HG03097 (cell line): Measurements from ENCODE around the gene RSPH9.

Experiments used
- ATAC-seq: cut with Tn5 transposase; IDR thresholded peaks from one replicate; pipeline ENCODE4 v1.9.1; 2021; ENCODE audit not compliant: unreplicated experiment, low FRiP score

RSPH9 gene

DNA sequence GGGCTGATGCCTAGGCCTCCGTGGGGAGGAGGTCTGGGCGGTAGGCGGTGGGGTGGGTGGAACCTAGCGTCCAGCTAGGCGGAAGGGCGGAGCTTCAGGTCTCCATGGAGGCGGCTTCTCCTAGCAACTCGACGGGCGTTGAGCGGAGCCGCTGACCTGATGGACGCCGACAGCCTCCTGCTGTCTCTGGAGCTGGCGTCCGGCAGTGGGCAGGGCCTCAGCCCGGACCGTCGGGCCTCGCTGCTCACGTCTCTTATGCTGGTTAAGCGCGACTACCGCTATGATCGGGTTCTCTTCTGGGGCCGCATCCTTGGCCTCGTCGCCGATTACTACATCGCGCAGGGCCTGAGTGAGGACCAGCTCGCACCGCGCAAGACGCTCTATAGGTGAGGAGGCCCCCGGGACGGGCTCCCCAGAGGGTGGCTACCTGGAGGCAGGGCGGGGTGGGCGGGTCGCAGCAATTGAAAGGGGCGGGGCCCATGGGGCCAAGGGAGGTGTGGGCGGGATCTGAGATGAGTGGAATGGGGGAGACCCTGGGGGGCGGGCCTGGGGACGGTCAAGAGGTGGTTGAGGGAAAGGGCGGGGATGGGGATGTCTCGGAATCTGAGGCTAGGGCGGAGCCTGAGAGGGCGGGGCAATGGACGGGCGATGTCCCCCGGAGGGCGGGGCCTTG, at the start of gene RSPH9:
Gene RSPH9, plus strand, starts transcription at position 97 of the 673 bp plus-strand sequence. Its CDS starts 63 bp downstream, at position 160.
- ATAC-seq: no peak

- ATAC-seq: no peak
Measured at GRCh38 chr6:43600595-43600994, 44.2 kb upstream of the RSPH9 start.

DNA sequence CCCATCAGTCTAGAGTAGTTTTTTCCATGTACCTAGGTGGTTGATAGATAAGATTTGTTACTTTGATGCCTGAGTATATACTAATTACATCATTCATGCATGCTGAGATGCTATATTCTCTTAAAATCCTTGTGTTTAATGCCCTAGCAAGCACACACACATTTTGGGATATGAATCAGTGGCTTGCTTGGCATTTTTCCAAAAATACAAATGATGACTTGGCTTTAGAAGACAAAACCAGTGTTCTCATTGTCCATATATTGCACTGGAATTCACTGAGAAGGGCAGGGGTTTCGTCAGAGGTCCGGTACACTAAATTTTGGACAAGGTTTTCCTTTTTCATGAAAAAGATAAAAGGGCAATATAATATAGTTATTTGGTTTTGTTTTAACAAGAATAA, 40.7 kb upstream of the RSPH9 start:
- no peak for ATAC-seq

DNA sequence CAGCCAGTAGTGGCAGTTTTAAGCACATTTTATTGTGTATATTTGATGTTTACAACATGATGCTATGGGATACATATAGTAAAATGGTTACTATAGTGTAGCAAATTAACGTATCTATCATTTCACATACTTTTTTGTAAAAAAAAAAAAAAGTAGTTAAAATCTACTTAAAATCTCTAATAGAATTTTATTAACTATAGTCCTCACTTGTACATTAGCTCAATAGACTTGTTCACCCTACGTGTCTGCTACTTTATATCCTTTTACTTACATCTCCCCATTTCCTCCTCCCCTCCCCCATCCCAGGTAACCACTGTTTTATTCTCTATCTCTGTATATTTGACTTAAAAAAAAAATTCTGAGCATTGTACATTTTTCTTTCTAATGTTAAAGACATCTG, 38.8 kb upstream of the RSPH9 start:
- no peak for ATAC-seq

- ATAC-seq: no peak
Measured at GRCh38 chr6:43608310-43608763, 36.5 kb upstream of the RSPH9 start.

- ATAC-seq: no peak
Measured at GRCh38 chr6:43608807-43609206, 36.0 kb upstream of the RSPH9 start.

- ATAC-seq: no peak
Measured at GRCh38 chr6:43609402-43609801, 35.4 kb upstream of the RSPH9 start.

DNA sequence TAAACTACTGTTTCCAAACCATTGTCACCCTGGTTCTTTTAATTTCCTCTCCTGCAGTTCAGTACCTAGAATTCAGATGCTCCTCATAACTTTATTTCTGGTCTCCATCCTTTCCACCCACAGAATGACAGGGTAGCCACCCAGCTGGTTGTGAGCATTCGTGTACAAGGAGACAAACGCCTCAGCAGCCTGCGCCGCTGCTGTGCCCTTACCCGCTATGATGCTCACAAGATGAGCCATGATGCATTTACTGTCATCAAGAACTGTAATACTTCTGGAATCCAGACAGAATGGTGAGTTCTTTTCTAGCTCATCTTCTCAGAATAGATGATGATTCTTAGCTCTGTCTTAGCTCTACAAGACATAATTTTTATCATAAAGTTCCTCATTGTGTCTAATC, 34.4 kb upstream of the RSPH9 start:
- no peak for ATAC-seq

GRCh38 chr6:43613721-43614395, 31.0 kb upstream of the RSPH9 start:
- no peak for ATAC-seq

DNA sequence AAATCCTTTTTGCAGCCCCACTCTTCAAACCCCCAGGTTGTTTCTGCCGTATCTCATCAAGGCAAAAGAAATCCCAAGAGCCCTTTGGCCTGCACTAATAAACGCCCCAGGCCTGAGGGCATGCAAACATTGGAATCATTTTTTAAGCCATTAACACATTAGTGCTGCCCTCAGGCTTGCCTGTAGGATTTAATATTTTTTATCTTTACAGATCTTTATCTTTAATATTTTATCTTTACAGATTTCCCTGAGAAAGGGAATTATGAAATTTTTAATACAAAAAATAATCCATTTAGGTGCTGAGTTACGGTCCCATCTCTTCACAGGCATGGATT, 30.5 kb upstream of the RSPH9 start:
- no peak for ATAC-seq

DNA sequence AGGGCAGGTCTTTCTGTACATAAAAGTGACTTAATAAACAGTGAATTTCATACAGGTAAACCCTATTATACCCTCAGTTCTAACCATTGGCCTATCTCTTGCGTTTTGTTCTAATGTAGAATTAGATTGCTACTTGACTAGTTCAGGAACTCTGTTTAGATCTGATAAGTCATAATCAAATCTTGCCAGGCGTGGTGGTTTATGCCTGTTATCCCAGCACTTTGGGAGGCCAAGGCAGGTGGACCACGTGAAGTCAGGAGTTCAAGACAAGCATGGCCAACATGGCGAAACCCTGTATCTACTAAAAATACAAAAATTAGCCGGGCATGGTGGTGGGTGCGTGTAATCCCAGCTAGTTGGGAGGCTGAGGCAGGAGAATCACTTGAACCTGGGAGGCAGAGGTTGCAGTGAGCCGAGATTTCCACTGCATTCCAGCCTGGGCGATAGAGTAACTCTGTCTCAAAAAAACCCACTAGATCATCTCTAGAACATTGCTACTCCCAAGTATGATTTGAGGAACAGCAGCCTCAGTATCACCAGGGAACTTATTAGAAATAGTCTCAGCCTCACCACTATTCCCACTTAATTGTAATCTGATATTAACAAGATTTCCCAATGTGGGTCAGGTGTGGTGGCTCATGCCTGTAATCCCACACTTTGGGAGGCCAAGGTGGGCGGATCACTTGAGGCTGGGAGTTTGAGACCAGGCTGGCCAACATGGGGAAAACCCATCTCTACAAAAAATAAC, 27.9 kb upstream of the RSPH9 start:
- no peak for ATAC-seq

- no peak for ATAC-seq
Measured at GRCh38 chr6:43621078-43621835, 23.6 kb upstream of the RSPH9 start.

DNA sequence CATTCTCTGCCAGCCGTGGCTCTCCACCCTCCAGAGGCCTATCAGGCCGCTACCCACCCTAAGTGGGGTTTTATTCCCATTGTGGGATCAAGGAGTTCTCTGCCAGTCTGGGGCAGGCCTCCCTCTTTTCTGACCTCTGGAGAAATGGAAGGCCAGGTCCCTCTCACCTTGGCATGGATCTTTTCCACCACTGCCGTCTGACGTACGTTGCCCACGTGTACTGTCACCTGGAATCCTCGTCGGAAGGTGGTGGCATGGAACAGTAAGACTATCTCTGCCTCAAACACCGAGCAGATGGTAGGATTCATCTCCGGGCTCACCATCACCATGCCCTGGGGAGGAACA, 23.0 kb upstream of the RSPH9 start:
- no peak for ATAC-seq

- ATAC-seq: no peak
Measured at GRCh38 chr6:43622541-43622940, 22.3 kb upstream of the RSPH9 start.

DNA sequence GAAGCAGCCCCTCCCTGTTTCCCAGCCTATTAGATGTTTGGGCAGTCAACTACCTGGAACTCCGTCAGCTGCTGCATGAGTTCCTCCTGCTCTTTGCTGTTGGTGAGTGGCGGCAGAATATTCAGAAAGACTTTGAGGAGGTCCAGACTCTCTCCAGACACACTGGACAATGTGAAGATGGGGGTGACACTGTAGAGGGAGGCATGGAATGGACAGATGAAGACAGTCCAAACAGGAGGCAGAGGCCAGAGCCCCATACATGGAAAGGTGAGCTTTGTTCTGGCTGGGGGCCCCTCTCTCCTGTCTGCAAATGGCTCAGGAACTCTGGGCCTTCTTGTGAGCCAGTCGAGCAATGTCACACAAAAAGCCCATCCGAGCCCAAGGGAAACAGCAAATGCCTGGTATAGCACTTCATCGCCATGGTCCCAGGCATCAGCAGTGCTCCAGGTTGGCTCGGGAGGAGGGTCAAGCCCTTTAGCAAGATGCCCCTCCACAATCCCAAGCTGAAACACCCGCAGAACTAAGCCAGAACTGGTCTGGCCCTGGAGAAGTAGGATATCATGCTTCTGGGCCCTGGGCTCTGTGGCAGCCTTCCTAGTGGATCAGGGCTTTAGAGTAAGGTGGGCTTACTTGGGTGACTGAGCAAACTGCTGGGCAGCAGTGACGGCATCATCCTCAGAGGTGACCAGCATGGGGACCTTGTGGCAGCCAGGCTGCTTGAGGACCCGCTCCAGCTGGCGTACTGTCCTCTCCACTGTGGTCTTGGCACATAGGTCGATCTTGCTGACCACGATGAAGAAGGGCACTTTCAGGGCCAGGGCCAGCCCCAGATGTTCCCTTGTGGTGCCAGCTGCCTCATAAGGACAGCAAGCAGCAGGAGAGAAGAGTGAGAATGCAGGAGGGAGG, 20.7 kb upstream of the RSPH9 start:
- no peak for ATAC-seq

DNA sequence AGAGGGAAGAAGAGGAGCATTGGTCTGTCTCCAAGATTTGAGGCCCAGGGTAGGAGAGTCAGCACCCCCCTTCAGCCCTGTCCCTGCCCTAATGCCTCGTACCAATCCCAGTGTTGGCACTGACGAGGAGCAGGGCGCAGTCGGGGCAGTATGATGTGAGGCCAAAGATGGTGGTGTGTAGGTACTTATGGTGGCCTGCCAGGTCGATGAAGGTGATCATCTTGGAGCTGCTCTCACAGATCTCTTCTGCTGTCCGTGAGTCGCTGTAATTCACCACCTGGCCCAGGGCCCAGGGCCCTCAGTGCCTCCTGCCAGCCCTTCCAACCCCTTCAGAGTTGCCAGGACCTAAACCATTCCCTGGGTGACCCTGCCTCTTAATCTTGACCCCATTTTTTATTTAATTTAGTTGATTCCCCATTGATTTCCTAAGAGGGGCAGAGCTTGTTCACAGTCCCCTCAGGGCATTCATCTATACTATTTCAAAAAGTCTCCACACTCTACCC, 20.0 kb upstream of the RSPH9 start:
- no peak for ATAC-seq

- ATAC-seq: no peak
Measured at GRCh38 chr6:43625393-43625992, 19.3 kb upstream of the RSPH9 start.

DNA sequence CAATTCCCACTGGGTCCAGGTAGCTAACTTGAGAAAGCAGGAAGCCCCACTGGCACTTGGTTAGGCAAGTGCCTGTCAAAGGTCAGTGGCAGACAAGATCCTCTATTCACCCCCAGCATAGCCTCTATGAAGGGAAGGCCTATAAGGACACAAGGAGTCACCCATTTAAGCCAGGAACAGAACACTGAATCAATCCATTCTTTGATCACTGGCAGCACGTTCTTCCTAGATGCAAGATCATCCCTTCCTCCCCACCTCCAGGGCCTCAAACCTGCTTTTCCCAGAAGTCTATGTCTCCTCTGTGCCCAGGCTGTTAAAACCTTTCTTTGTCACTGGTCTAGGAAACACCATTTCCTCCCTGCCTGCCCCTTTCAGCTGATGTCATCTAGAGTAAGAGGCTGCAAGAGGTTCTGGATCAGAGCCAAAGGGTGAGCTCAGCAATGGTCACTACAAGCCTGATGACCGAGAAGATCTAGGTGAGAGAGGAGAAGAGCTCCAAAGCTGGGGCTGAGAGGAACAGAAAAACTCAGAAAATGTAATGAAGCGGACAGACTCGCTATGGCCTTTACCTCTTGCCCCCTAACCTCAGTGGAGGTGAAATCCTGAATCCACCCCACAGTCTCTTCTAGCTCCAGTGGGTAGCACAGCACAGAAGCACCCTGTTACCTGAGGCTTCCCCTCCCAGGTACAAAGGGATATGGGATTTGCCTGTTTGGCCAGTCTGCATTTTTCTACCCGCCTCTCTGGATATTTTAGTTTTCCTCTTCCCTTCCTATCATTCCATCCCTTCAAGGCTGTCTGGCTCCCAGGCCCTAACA, 17.6 kb upstream of the RSPH9 start:
- ATAC-seq: no peak
